ENCODE results near the gene MRPL40. TPM values are rescaled to one million over a fixed set of nuclear protein-coding genes. Genes with fewer than 3 reads are reported as not detected.

MRPL40 gene
- total and polyA plus RNA-seq, 2 of the 13 experiments (the other 11 are each of a cell fraction or from before 2014, with no cell fraction given), result 42.7 to 79.7 TPM

DNA sequence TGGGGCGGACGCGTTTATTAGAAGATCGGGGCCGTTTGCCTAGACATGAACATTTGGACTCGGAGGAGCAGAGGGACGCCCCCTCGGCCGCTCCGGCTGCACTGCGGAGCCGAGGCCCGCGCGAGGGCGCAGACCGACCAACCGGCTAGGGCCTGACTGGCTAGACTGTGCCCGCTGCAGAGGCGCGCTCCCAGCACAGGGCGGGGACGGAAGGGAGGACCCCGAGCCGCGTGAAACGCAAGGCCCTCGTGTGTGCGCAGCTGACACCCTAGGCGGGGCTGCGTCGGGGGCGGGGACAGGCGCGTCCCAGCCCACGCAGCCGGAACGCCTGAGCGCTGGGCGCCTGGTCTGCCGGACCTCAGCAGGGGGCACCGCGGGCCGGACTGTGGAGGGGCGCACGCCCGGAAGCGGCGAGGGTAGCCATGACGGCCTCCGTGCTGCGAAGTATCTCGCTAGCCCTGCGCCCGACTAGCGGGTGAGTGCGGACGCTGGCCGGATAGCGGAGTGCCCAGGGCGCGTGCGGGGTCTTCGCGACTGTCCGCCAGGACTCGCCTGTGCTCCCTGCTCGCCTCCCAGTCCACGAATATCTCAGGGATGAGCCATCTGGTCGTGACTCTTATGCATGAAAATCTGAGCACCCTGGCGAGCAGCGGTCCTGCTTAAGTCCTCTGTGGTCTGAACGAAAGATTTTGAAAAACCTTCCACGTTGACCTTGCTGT lies at the start of gene MRPL40 (continued):
- TF ChIP-seq POLR2AphosphoS2 (IDR thresholded peaks at IDR 0.05; ENCODE audit: low read depth, low read length) (no peak), ZNF431 (CRISPR knock-in tag; IDR thresholded peaks at IDR 0.05; ENCODE audit: borderline replicate concordance, low read depth) (peak; percentile 90; the same call in 1 of the 2 replicates), SRF (IDR thresholded peaks at IDR 0.05; ENCODE audit: low read depth, low read length) (peak; percentile 74; the same call in 1 of the 2 replicates), REL (CRISPR knock-in tag; conservative IDR thresholded peaks at IDR 0.05) (peak; percentile 91; the same call in 1 of the 2 replicates), RXRB (CRISPR knock-in tag; IDR thresholded peaks at IDR 0.05; ENCODE audit: borderline replicate concordance) (peak; percentile 90), NRL (CRISPR knock-in tag; IDR thresholded peaks at IDR 0.05; ENCODE audit: borderline replicate concordance) (peak; percentile 55; the same call in 1 of the 2 replicates), MBD4 (IDR thresholded peaks at IDR 0.05; ENCODE audit: borderline replicate concordance, low read length) (no peak), RCOR2 (CRISPR knock-in tag; IDR thresholded peaks at IDR 0.05) (peak; percentile 38; the same call in 1 of the 2 replicates), ZNF567 (CRISPR knock-in tag; IDR thresholded peaks at IDR 0.05; ENCODE audit: borderline replicate concordance) (0 out of 2 replicates have a peak, but pooled peaks have one; percentile 33), ZNF335 (CRISPR knock-in tag; IDR thresholded peaks at IDR 0.05) (peak; percentile 81; the same call in 1 of the 2 replicates), HNRNPK (IDR thresholded peaks at IDR 0.05; ENCODE audit: low read depth, low read length, poor library complexity, severe bottlenecking) (peak; percentile 94), TARDBP (CRISPR knock-in tag; IDR thresholded peaks at IDR 0.05) (peak; percentile 99), SRSF4 (IDR thresholded peaks at IDR 0.05; ENCODE audit: low read depth, low read length, poor library complexity, severe bottlenecking) (peak; percentile 40), ZNF616 (CRISPR knock-in tag; IDR thresholded peaks at IDR 0.05; ENCODE audit: low read depth) (peak; percentile 94), ZNF343 (CRISPR knock-in tag; IDR thresholded peaks at IDR 0.05) (peak; percentile 90; the same call in 1 of the 2 replicates), ZNF644 (CRISPR knock-in tag; IDR thresholded peaks at IDR 0.05; ENCODE audit: low read depth) (0 out of 2 replicates have a peak, but pooled peaks have one; percentile 7), PCBP1 (IDR thresholded peaks at IDR 0.05; ENCODE audit: borderline replicate concordance, low read depth, low read length) (0 out of 2 replicates have a peak, but pooled peaks have one; percentile 35), TBP (CRISPR knock-in tag; IDR thresholded peaks at IDR 0.05) (0 out of 2 replicates have a peak, but pooled peaks have one; percentile 37), ZFP37 (CRISPR knock-in tag; IDR thresholded peaks at IDR 0.05; ENCODE audit: borderline replicate concordance) (peak; percentile 66; the same call in 1 of the 2 replicates), ZBTB1 (CRISPR knock-in tag; IDR thresholded peaks at IDR 0.05; ENCODE audit: borderline replicate concordance) (peak; percentile 77; the same call in 1 of the 2 replicates), SMARCE1 (IDR thresholded peaks at IDR 0.05; ENCODE audit: borderline replicate concordance) (no peak), ZNF564 (CRISPR knock-in tag; IDR thresholded peaks at IDR 0.05) (peak; percentile 93), TBX3 (IDR thresholded peaks at IDR 0.05; ENCODE audit: borderline replicate concordance) (peak; percentile 71; the same call in 1 of the 2 replicates), SAP130 (CRISPR knock-in tag; IDR thresholded peaks at IDR 0.05; ENCODE audit: low read depth) (peak; percentile 97)
- TF ChIP-seq, protein P1, sequence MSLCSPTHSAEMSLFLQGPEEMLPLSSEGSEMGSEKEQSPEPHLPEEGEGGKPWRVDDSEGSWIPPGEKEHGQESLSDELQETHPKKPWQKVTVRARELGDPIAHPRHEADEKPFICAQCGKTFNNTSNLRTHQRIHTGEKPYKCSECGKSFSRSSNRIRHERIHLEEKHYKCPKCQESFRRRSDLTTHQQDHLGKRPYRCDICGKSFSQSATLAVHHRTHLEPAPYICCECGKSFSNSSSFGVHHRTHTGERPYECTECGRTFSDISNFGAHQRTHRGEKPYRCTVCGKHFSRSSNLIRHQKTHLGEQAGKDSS (CRISPR knock-in tag; IDR thresholded peaks at IDR 0.05; ENCODE audit: borderline replicate concordance, low read depth), result peak; percentile 94; the same call in 1 of the 2 replicates
- TF ChIP-seq, protein P2, sequence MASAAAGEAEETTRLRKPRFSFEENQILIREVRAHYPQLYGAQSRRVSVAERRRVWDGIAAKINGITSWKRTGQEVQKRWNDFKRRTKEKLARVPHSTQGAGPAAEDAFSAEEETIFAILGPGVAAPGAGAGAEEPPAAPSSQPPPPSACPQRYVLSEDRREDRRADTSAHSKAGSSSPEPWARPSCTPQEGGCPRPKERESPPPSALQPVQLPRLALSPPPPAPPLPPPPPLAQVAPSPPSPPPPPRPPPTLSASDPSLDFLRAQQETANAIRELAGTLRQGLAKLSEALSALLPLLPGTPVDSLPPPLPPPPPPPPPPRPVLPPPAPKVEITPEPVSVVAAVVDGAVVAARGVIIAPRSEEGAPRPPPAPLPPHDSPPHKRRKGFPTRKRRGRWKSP (CRISPR knock-in tag; IDR thresholded peaks at IDR 0.05), result peak; percentile 88; the same call in 1 of the 2 replicates
- TF ChIP-seq, protein P3, sequence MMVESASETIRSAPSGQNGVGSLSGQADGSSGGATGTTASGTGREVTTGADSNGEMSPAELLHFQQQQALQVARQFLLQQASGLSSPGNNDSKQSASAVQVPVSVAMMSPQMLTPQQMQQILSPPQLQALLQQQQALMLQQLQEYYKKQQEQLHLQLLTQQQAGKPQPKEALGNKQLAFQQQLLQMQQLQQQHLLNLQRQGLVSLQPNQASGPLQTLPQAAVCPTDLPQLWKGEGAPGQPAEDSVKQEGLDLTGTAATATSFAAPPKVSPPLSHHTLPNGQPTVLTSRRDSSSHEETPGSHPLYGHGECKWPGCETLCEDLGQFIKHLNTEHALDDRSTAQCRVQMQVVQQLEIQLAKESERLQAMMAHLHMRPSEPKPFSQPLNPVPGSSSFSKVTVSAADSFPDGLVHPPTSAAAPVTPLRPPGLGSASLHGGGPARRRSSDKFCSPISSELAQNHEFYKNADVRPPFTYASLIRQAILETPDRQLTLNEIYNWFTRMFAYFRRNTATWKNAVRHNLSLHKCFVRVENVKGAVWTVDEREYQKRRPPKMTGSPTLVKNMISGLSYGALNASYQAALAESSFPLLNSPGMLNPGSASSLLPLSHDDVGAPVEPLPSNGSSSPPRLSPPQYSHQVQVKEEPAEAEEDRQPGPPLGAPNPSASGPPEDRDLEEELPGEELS (CRISPR knock-in tag; IDR thresholded peaks at IDR 0.05), result peak; percentile 71
